Natural killer cell treated with Interleukin-12 subunit alpha and Interleukin-12 subunit beta and Interleukin-15 and Interleukin-18, amount 100 ng/mL, for 72 hours (primary cell): ENCODE results near the gene PTGDS. TPM values are rescaled to one million over a fixed set of nuclear protein-coding genes. Genes with fewer than 3 reads are reported as not detected.

Source experiments
- ATAC-seq, 2 donors: fragments of 150-1000 bp; cut with Tn5 transposase in 1 of 2; sonication (Bioruptor Pico), chemical (Tn5 transposase) in 1 of 2; 2 replicates each; pipeline ENCODE4 v1.10.0; 2021
- DNase-seq: peaks from one replicate; pipeline ENCODE4 v3.0.0; 2022; ENCODE audit warnings: low spot score
- H3K27ac Mint-ChIP-seq, 2 donors: 1 replicate in 1 of 2; 2 replicates in 1 of 2; pipeline ENCODE4 v1.8.0; 2022; ENCODE audit warnings: mixed read lengths in 2 of 2, mild to moderate bottlenecking in 1 of 2, moderate library complexity in 1 of 2
- H3K27me3 Mint-ChIP-seq, 2 donors: 1 replicate in 1 of 2; 2 replicates in 1 of 2; pipeline ENCODE4 v1.8.0; 2022; ENCODE audit warnings: mixed read lengths in 2 of 2
- H3K36me3 Mint-ChIP-seq: one replicate; pipeline ENCODE4 v1.8.0; 2022; ENCODE audit warnings: mixed read lengths
- H3K4me1 Mint-ChIP-seq, 2 donors: 1 replicate in 1 of 2; 2 replicates in 1 of 2; pipeline ENCODE4 v1.8.0; 2022; ENCODE audit warnings: low read depth in 2 of 2, mixed read lengths in 2 of 2, mild to moderate bottlenecking in 1 of 2
- H3K4me3 Mint-ChIP-seq: one replicate; pipeline ENCODE4 v1.8.0; 2022; ENCODE audit warnings: mixed read lengths
- H3K9me3 Mint-ChIP-seq: 2 replicates; pipeline ENCODE4 v1.8.0; 2022; ENCODE audit warnings: mixed read lengths
- total RNA-seq, 2 donors: library from RNA; stranded (reverse); gene quantifications; one replicate each; pipeline ENCODE4 v1.2.3, GENCODE V29; 2022

The PTGDS gene
- total RNA-seq, 2 donors from 2014 or later = 1.7 to 4.4 TPM

- DNase-seq = peak; percentile 98
- H3K36me3 Mint-ChIP-seq = no peaks in the 10 kb centered on the region
- peak overlapping the region; percentile 60 to 83 for H3K27ac Mint-ChIP-seq
- H3K4me1 Mint-ChIP-seq = peaks cover under 1 to 14% of the 10 kb centered on the region in 2 donors
- no peaks in the 10 kb centered on the region for H3K9me3 Mint-ChIP-seq
- peak overlapping the region; percentile 81 for H3K4me3 Mint-ChIP-seq
- no peaks in the 10 kb centered on the region for H3K27me3 Mint-ChIP-seq
- ATAC-seq = peak; percentile 92 to 94
Measured at GRCh38 chr9:136949817-136950655, 27.3 kb upstream of the PTGDS start.

GRCh38 chr9:136950656-136951276, 26.5 kb upstream of the PTGDS start:
- H3K36me3 Mint-ChIP-seq = no peaks in the 10 kb centered on the region
- H3K4me1 Mint-ChIP-seq = peaks cover 0 to 17% of the 10 kb centered on the region in 2 donors
- peak overlapping the region; percentile 60 to 83 for H3K27ac Mint-ChIP-seq
- DNase-seq (no peak), ATAC-seq (no peak)
- H3K9me3 Mint-ChIP-seq = no peaks in the 10 kb centered on the region
- H3K27me3 Mint-ChIP-seq = no peaks in the 10 kb centered on the region
- peak overlapping the region; percentile 81 for H3K4me3 Mint-ChIP-seq

- H3K4me1 Mint-ChIP-seq = peaks cover 8 to 23% of the 10 kb centered on the region in 2 donors
- no peaks in the 10 kb centered on the region for H3K36me3 Mint-ChIP-seq
- H3K4me3 Mint-ChIP-seq = no peak within 1 kb of the TSS
Measured at GRCh38 chr9:136951541-136952320, 25.6 kb upstream of the PTGDS start, which contains the start of gene LCN12. TSS of gene LCN12 (plus strand) at chr9:136952273. CDS start at chr9:136952328, 55 bp downstream.

GRCh38 chr9:136952321-136952850, 24.9 kb upstream of the PTGDS start:
- ATAC-seq (no peak), DNase-seq (no peak)
- no peak overlapping the region for H3K4me3 Mint-ChIP-seq
- H3K9me3 Mint-ChIP-seq = peaks cover 4% of the 10 kb centered on the region
- no peak overlapping the region for H3K27ac Mint-ChIP-seq
- H3K27me3 Mint-ChIP-seq = no peaks in the 10 kb centered on the region
- H3K36me3 Mint-ChIP-seq = no peaks in the 10 kb centered on the region
- H3K4me1 Mint-ChIP-seq = peaks cover 10 to 22% of the 10 kb centered on the region in 2 donors

More at GRCh38 chr9:136951541-136952320, 25.6 kb upstream of the PTGDS start, which contains the start of gene LCN12:
- no peaks in the 10 kb centered on the region for H3K27me3 Mint-ChIP-seq
- no peak for ATAC-seq
- DNase-seq = no peak
- H3K9me3 Mint-ChIP-seq = peaks cover 3% of the 10 kb centered on the region
- no peak within 1 kb of the TSS for H3K27ac Mint-ChIP-seq

DNA sequence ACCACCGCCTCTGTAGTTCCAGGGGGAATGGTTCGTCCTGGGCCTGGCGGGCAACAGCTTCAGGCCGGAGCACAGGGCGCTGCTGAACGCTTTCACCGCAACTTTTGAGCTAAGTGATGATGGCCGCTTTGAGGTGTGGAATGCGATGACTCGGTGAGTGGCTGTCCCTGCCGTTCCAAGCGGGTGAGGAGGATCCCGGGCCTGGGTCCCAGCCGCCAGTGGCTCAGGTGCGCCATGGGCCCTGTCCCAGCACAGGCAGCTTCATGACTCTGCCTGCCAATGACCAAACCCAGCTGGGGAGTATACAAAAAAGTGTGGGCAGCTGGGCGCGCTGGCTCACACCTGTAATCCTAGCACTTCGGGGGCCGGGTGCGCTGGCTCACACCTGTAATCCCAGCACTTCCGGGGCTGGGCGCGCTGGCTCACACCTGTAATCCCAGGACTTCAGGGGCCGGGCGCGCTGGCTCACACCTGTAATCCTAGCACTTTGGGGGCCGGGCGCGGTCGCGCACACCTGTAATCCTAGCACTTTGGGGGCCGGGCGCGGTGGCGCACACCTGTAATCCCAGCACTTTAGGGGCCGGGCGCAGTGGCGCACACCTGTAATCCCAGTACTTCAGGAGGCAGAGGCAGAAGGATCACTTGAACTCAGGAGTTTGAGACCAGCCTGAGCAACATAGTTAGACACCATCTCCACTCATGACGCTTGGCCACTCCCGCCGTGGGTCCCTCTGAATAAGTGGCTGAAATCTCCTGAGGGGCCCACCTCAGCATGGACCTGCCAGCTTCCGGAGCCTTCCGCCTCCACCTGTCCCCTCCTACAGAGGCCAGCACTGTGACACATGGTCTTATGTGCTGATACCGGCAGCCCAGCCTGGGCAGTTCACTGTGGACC, 24.2 kb upstream of the PTGDS start:
- H3K27ac Mint-ChIP-seq = no peak overlapping the region
- peaks cover 10 to 26% of the 10 kb centered on the region in 2 donors for H3K4me1 Mint-ChIP-seq
- H3K9me3 Mint-ChIP-seq = peaks cover 4% of the 10 kb centered on the region
- ATAC-seq (no peak), DNase-seq (no peak)
- no peak overlapping the region for H3K4me3 Mint-ChIP-seq
- no peaks in the 10 kb centered on the region for H3K27me3 Mint-ChIP-seq
- no peaks in the 10 kb centered on the region for H3K36me3 Mint-ChIP-seq

DNA sequence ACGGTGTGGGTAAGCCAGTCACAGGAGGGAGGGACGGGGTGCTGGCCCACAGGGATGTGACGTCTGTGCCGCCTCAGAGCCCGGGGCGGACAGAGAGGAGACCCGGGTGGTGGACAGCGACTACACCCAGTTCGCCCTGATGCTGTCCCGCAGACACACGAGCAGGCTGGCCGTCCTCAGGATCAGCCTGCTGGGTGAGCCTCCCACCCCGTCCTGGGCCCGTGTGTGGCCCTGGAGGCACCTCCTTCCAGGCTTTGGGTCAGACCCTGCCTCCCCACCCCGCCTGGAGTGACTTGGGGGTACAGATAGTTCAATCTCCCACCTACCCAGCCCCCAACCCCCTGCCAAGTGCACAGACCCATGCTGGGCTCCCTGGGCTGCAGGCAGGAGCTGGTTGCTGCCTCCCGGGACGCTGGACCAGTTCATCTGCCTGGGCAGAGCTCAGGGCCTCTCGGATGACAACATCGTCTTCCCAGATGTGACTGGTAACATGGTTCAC, 23.5 kb upstream of the PTGDS start:
- DNase-seq = no peak
- no peak overlapping the region for H3K27ac Mint-ChIP-seq
- peaks cover 4% of the 10 kb centered on the region for H3K9me3 Mint-ChIP-seq

DNA sequence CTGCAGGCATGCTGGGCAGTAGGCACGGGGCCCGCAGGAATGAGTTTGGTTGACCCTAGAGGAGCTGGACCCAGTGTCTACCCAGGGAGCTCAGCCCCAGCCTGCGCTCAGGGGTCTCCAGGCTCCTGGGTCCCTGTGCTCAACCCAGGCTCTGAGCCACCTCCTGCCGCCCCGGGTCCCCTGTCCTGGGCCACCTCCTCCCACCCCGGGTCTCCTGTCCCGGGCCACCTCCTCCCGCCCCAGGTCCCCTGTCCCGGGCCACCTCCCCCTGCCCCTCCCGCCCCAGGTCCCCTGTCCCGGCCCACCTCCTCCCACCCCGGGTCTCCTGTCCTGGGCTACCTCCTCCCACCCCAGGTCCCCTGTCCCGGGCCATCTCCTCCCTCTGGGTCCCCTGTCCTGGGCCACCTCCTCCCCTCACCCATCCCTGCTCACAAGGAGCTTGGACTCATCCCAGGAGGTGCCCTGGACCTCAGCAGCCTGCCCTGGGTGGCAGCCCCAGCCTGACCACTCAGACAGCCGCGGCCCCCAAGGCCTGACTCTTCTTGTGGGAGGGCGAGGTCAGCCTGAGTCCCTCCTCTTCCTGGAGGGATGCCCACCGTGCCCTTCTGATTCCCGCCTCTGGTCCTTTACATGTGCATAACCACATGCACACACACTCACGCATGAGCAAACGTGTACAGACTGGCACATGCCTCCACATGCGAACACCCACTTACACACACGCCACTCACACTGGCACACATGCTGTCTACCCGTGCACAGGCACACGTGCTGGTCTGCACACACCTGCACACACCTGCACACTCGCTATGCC, 22.8 kb upstream of the PTGDS start:
- Mint-ChIP-seq H3K27me3 (no peaks in the 10 kb centered on the region), H3K4me1 (peaks cover 10 to 29% of the 10 kb centered on the region in 2 donors), H3K4me3 (no peak overlapping the region), H3K9me3 (peaks cover 4% of the 10 kb centered on the region), H3K36me3 (no peaks in the 10 kb centered on the region), H3K27ac (peak overlapping the region in 1 of 2 donors; percentile 43)
- DNase-seq (no peak), ATAC-seq (no peak)

More for the DNA sequence above, 23.5 kb upstream of the PTGDS start:
- no peak overlapping the region for H3K4me3 Mint-ChIP-seq
- ATAC-seq = no peak
- no peaks in the 10 kb centered on the region for H3K36me3 Mint-ChIP-seq
- no peaks in the 10 kb centered on the region for H3K27me3 Mint-ChIP-seq
- H3K4me1 Mint-ChIP-seq = peaks cover 10 to 28% of the 10 kb centered on the region in 2 donors

DNA sequence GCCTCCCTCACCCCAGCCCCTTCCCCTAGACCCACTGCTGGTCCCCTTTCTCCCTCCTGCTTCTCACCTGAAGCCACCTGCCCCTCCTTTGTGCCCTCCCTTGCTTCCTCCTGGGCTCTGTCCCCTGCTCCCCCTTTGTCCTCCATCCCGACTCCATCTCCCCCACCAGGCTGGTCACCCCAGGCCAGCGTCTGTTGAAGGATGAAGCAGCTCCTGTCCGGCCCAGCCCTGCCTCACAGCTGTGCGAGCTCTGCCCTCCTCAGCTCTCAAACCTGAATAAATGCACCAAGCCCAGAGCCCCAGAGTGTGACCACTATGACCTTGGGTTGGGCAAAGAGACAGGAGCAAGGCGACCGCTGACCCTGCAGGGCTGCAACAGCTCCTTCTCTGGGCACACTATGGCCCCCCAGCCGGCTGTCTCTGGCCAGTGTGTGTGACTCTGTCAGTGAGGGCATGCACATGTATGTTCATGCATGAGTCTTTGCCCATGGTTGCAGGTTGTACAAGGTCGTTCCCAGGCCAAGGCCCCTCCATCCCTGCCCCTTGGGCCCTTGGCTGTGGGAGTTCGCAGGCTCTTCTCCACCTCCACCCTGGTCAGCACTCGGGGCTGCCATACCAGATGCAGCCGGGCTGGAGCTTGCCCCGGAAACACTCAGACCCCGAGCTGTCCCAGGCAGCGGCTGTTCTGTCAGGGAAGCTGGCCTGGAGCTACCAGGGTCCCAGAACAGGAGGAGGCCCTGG, 21.9 kb upstream of the PTGDS start:
- no peak for DNase-seq
- H3K36me3 Mint-ChIP-seq = no peaks in the 10 kb centered on the region
- ATAC-seq = no peak
- H3K4me3 Mint-ChIP-seq = no peak overlapping the region
- H3K27me3 Mint-ChIP-seq = no peaks in the 10 kb centered on the region
- peaks cover 14 to 31% of the 10 kb centered on the region in 2 donors for H3K4me1 Mint-ChIP-seq
- H3K9me3 Mint-ChIP-seq = peaks cover 4% of the 10 kb centered on the region
- peak overlapping the region in 1 of 2 donors; percentile 43 for H3K27ac Mint-ChIP-seq

- H3K4me3 Mint-ChIP-seq = no peak overlapping the region
- no peaks in the 10 kb centered on the region for H3K27me3 Mint-ChIP-seq
- no peak overlapping the region for H3K27ac Mint-ChIP-seq
- DNase-seq (no peak), ATAC-seq (no peak)
- no peaks in the 10 kb centered on the region for H3K36me3 Mint-ChIP-seq
- H3K9me3 Mint-ChIP-seq = peaks cover 4% of the 10 kb centered on the region
- peaks cover 14 to 35% of the 10 kb centered on the region in 2 donors for H3K4me1 Mint-ChIP-seq
Measured at GRCh38 chr9:136955943-136956335, 21.4 kb upstream of the PTGDS start.

- no peaks in the 10 kb centered on the region for H3K27me3 Mint-ChIP-seq
- peaks cover 14 to 35% of the 10 kb centered on the region in 2 donors for H3K4me1 Mint-ChIP-seq
- H3K4me3 Mint-ChIP-seq = no peak overlapping the region
- no peak for DNase-seq
- no peak for ATAC-seq
- H3K9me3 Mint-ChIP-seq = peaks cover 4% of the 10 kb centered on the region
- H3K36me3 Mint-ChIP-seq = no peaks in the 10 kb centered on the region
- no peak overlapping the region for H3K27ac Mint-ChIP-seq
Measured at GRCh38 chr9:136956604-136957003, 20.7 kb upstream of the PTGDS start.

DNA sequence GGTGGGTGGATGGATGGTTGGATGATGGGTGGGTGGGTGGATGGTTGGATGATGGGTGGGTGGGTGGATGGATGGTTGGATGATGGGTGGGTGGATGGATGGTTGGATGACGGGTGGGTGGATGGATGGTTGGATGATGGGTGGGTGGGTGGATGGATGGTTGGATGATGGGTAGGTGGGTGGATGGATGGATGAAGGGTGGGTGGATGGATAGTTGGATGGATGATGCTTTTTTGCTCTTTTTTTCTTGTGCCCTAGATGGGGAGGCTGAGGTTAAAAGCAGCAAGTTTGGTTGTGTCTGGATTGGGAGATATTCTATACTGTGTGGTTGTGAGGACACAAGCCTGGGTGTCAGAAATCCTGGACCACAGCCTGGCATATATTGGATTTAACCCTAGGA, 19.8 kb upstream of the PTGDS start:
- Mint-ChIP-seq H3K36me3 (no peaks in the 10 kb centered on the region), H3K4me3 (no peak overlapping the region)

More for the DNA sequence above, 19.8 kb upstream of the PTGDS start:
- ATAC-seq = no peak
- Mint-ChIP-seq H3K27ac (no peak overlapping the region), H3K27me3 (no peaks in the 10 kb centered on the region), H3K9me3 (peaks cover 4% of the 10 kb centered on the region), H3K4me1 (peaks cover 14 to 39% of the 10 kb centered on the region in 2 donors)
- DNase-seq = no peak
